Esophagus squamous epithelium (tissue), 5 donors: ENCODE measurements around the gene HOXD13. TPM values are rescaled to one million over a fixed set of nuclear protein-coding genes. Genes with fewer than 3 reads are reported as not detected.

Experiments used
- DNase-seq: peaks from one replicate; lab custom pipeline; 2025; lab: John Stamatoyannopoulos, UW
- H3K27ac ChIP-seq, 4 donors: fragments of 200-600 bp; sonication (generic); one replicate each; pipeline ENCODE4 v1.5.1; 2016 to 2019; ENCODE audit warnings: mild to moderate bottlenecking in 1 of 4
- H3K27me3 ChIP-seq, 4 donors: fragments of 200-600 bp; sonication (generic); 1 replicate in 3 of 4; 2 replicates in 1 of 4; pipeline versions ENCODE4 v1.5.1 to v1.6.0; 2017 to 2021; ENCODE audit warnings: antibody characterized with exemption in 1 of 4
- H3K36me3 ChIP-seq, 3 donors: fragments of 200-600 bp; sonication (generic); one replicate each; pipeline ENCODE4 v1.5.1; 2016 to 2019
- H3K4me1 ChIP-seq, 3 donors: fragments of 200-600 bp; sonication (generic); one replicate each; pipeline ENCODE4 v1.5.1; 2017 to 2019
- H3K4me3 ChIP-seq, 4 donors: fragments of 200-600 bp; sonication (generic); 1 replicate in 3 of 4; 2 replicates in 1 of 4; pipeline ENCODE4 v1.5.1; 2016 to 2019; ENCODE audit warnings: mild to moderate bottlenecking in 2 of 4, moderate library complexity in 1 of 4
- H3K9me3 ChIP-seq, 3 donors: fragments of 200-600 bp; sonication (generic); one replicate each; pipeline ENCODE4 v1.5.1; 2016 to 2019
- CTCF ChIP-seq, 6 experiments: fragments of 450-650 bp in 4 of 6; fragments of 200-600 bp in 2 of 6; sonication (generic) in 2 of 6; IDR thresholded peaks; one replicate each; pipeline ENCODE4 v1.5.1; 2016 to 2019; ENCODE audit warnings: antibody characterized with exemption in 6 of 6, mild to moderate bottlenecking in 4 of 6, moderate library complexity in 4 of 6
- POLR2A ChIP-seq, 4 donors: fragments of 450-650 bp; IDR thresholded peaks; one replicate each; pipeline ENCODE4 v1.6.1; 2017; ENCODE audit warnings: antibody characterized with exemption in 4 of 4, mild to moderate bottlenecking in 4 of 4, moderate library complexity in 3 of 4
- WGBS, 2 donors: methylation state at CpG; one replicate each; pipeline ENCODE4 v1.1.5; 2018; 5-methylcytosine and 5-hydroxymethylcytosine counted together
- intact Hi-C: fragments of 100-400 bp; cut with DNase I; formaldehyde crosslinking; loops from one replicate; pipeline ENCODE4 v1.15.0; 2022
- total RNA-seq, 4 donors: library from RNA; depleted of rRNA; stranded (reverse); fragments of >200 nt; gene quantifications; one replicate each; pipeline ENCODE4 v1.1.0, GENCODE V29; 2016
- donor health status: DM: yes; HTN: yes; CAD: no.

Gene HOXD13
- total RNA-seq, 4 donors from 2014 or later, result not detected

GRCh38 chr2:176087330-176088047 is 5.0 kb upstream of the HOXD13 start:
- WGBS, 2 donors, result 31 to 38% methylated on average over 7 to 22 of the region's 29 CpGs
- H3K27me3 ChIP-seq, result peaks cover 42 to 100% (median 85%) of the 10 kb centered on the region in 4 donors
- DNase-seq, result no peak
- H3K9me3 ChIP-seq, result no peaks in the 10 kb centered on the region
- H3K27ac ChIP-seq, result no peak overlapping the region
- intact Hi-C loops, result loop anchor here (10.0 kb wide), 1 partner anchor 723 kb away; no protein-coding TSS in a partner anchor
- no peaks in the 10 kb centered on the region for H3K36me3 ChIP-seq
- H3K4me1 ChIP-seq, result peaks cover 10 to 54% (median 14%) of the 10 kb centered on the region in 3 donors
- TF ChIP-seq CTCF (IDR thresholded peaks at IDR 0.05) (no peak), POLR2A (IDR thresholded peaks at IDR 0.05) (no peak)
- peak overlapping the region in 1 of 4 donors; percentile 56 for H3K4me3 ChIP-seq

GRCh38 chr2:176088048-176088936 is 4.2 kb upstream of the HOXD13 start:
- Histone ChIP-seq H3K4me1 (peaks cover 17 to 54% (median 18%) of the 10 kb centered on the region in 3 donors), H3K4me3 (peak overlapping the region in 3 of 4 donors; percentile 13 to 56 (median 25)), H3K27ac (no peak overlapping the region), H3K36me3 (no peaks in the 10 kb centered on the region), H3K27me3 (peaks cover 41 to 100% (median 81%) of the 10 kb centered on the region in 4 donors), H3K9me3 (no peaks in the 10 kb centered on the region)
- intact Hi-C loops, result loop anchor here (10.0 kb wide), 1 partner anchor 723 kb away; no protein-coding TSS in a partner anchor
- whole genome bisulfite sequencing, 2 donors, result 8 to 12% methylated on average over 6 to 33 of the region's 49 CpGs
- no peak for DNase-seq
- TF ChIP-seq CTCF (IDR thresholded peaks at IDR 0.05) (peak; percentile 28 to 71 (median 46)), POLR2A (IDR thresholded peaks at IDR 0.05) (no peak)

GRCh38 chr2:176088937-176089842 is 3.3 kb upstream of the HOXD13 start:
- no peaks in the 10 kb centered on the region for H3K9me3 ChIP-seq
- intact Hi-C loops, result loop anchor here (10.0 kb wide), 1 partner anchor 724 kb away; no protein-coding TSS in a partner anchor
- WGBS, 2 donors, result 7 to 10% methylated on average over 6 of the region's 6 CpGs
- TF ChIP-seq POLR2A (IDR thresholded peaks at IDR 0.05) (no peak), CTCF (IDR thresholded peaks at IDR 0.05) (no peak)
- peaks cover 20 to 56% (median 21%) of the 10 kb centered on the region in 3 donors for H3K4me1 ChIP-seq
- H3K27me3 ChIP-seq, result peaks cover 41 to 100% (median 81%) of the 10 kb centered on the region in 4 donors
- H3K27ac ChIP-seq, result no peak overlapping the region
- no peak for DNase-seq
- H3K36me3 ChIP-seq, result no peaks in the 10 kb centered on the region
- H3K4me3 ChIP-seq, result no peak overlapping the region

GRCh38 chr2:176089843-176090395 is 2.6 kb upstream of the HOXD13 start:
- H3K27me3 ChIP-seq, result peaks cover 46 to 100% (median 83%) of the 10 kb centered on the region in 4 donors
- H3K27ac ChIP-seq, result no peak overlapping the region
- H3K4me3 ChIP-seq, result no peak overlapping the region
- TF ChIP-seq CTCF (IDR thresholded peaks at IDR 0.05) (no peak), POLR2A (IDR thresholded peaks at IDR 0.05) (no peak)
- H3K9me3 ChIP-seq, result no peaks in the 10 kb centered on the region
- H3K36me3 ChIP-seq, result no peaks in the 10 kb centered on the region
- intact Hi-C loops, result loop anchor here (10.0 kb wide), 2 partner anchors 405 to 725 kb away; no protein-coding TSS in a partner anchor
- no peak for DNase-seq
- peaks cover 20 to 50% (median 21%) of the 10 kb centered on the region in 3 donors for H3K4me1 ChIP-seq
